GM13976 (cell line): ENCODE results near the gene SPTLC1.

Source experiments
- DNase-seq: peaks from one replicate; pipeline ENCODE4 v3.0.0; 2012; ENCODE audit warnings: low spot score
- CTCF ChIP-seq: IDR thresholded peaks from 2 replicates; pipeline ENCODE4 v1.5.1; 2012; ENCODE audit warnings: borderline replicate concordance, mild to moderate bottlenecking; ENCODE audit not compliant: insufficient read depth; ENCODE audit errors: extremely low read depth, missing control alignments, control extremely low read depth
- in situ Hi-C: fragments of 300-500 bp; cut with MboI; formaldehyde crosslinking; loops from one replicate; pipeline ENCODE4 v1.12.0; 2022; ENCODE audit warnings: low sequenced_read_pairs, mixed read lengths, inconsistent platforms; ENCODE audit not compliant: unreplicated experiment

The SPTLC1 gene

GRCh38 chr9:91995000-91995655 lies 120.1 kb downstream of the SPTLC1 start:
- no peak for TF ChIP-seq CTCF
- in situ Hi-C loops, result no loop called here
- DNase-seq, result no peak

GRCh38 chr9:91994422-91994821 lies 120.8 kb downstream of the SPTLC1 start:
- no peak for TF ChIP-seq CTCF
- DNase-seq, result no peak
- in situ Hi-C loops, result no loop called here

GRCh38 chr9:91992461-91993041 lies 122.7 kb downstream of the SPTLC1 start:
- in situ Hi-C loops, result no loop called here
- no peak for DNase-seq
- no peak for TF ChIP-seq CTCF

GRCh38 chr9:91991721-91992341 lies 123.4 kb downstream of the SPTLC1 start:
- DNase-seq, result no peak
- in situ Hi-C loops, result no loop called here
- no peak for TF ChIP-seq CTCF

GRCh38 chr9:91986248-91986647 lies 129.0 kb downstream of the SPTLC1 start:
- in situ Hi-C loops, result no loop called here
- no peak for DNase-seq
- TF ChIP-seq CTCF, result no peak

GRCh38 chr9:91985692-91986091 lies 129.5 kb downstream of the SPTLC1 start:
- no peak for TF ChIP-seq CTCF
- in situ Hi-C loops, result no loop called here
- DNase-seq, result no peak
